Breast epithelium (tissue), 4 donors: ENCODE measurements around the gene SIL1. TPM values are rescaled to one million over a fixed set of nuclear protein-coding genes. Genes with fewer than 3 reads are reported as not detected.
"Not testable (repeated sequence)": the region's sequence is repeated elsewhere in the genome, so short reads cannot be mapped to it uniquely, and the experiment has no call there.

Source experiments
- DNase-seq, 2 donors: peaks; one replicate each; pipeline ENCODE4 v3.0.0-alpha.2; 2019; ENCODE audit warnings: low spot score in 2 of 2
- H3K27ac ChIP-seq, 2 donors: fragments of 200-600 bp; sonication (generic) in 1 of 2; one replicate each; pipeline ENCODE4 v1.5.1; 2016 to 2019; ENCODE audit warnings: mild to moderate bottlenecking in 1 of 2
- H3K27me3 ChIP-seq, 2 donors: fragments of 200-600 bp; sonication (generic) in 1 of 2; one replicate each; pipeline versions ENCODE4 v1.5.1 to v1.6.0; 2017 to 2019; ENCODE audit warnings: control low read depth in 1 of 2, mild to moderate bottlenecking in 1 of 2
- H3K36me3 ChIP-seq: fragments of 200-600 bp; one replicate; pipeline ENCODE4 v1.5.1; 2019
- H3K4me1 ChIP-seq, 2 donors: fragments of 200-600 bp; sonication (generic); one replicate each; pipeline ENCODE4 v1.5.1; 2016 to 2019; ENCODE audit warnings: control low read depth in 1 of 2
- H3K4me3 ChIP-seq, 3 donors: fragments of 200-600 bp; sonication (generic); 1 replicate in 2 of 3; 2 replicates in 1 of 3; pipeline ENCODE4 v1.5.1; 2016 to 2019; ENCODE audit warnings: mild to moderate bottlenecking in 3 of 3, moderate library complexity in 2 of 3
- H3K9me3 ChIP-seq, 2 donors: fragments of 200-600 bp; sonication (generic) in 1 of 2; one replicate each; pipeline ENCODE4 v1.5.1; 2016 to 2019; ENCODE audit warnings: control low read depth in 1 of 2
- CTCF ChIP-seq, 3 donors: fragments of 450-650 bp; IDR thresholded peaks; one replicate each; pipeline ENCODE4 v1.5.1; 2016 to 2017; ENCODE audit warnings: antibody characterized with exemption in 3 of 3, mild to moderate bottlenecking in 3 of 3, moderate library complexity in 3 of 3
- POLR2A ChIP-seq: fragments of 450-650 bp; IDR thresholded peaks from one replicate; pipeline ENCODE4 v1.6.1; 2016; ENCODE audit warnings: antibody characterized with exemption, mild to moderate bottlenecking, moderate library complexity
- POLR2AphosphoS5 ChIP-seq, 3 donors: sonication (generic); formaldehyde crosslinking; IDR thresholded peaks; one replicate each; pipeline ENCODE4 v1.6.1; 2017; ENCODE audit warnings: antibody characterized with exemption in 3 of 3
- intact Hi-C: fragments of 100-400 bp; cut with DNase I; formaldehyde crosslinking; loops from one replicate; pipeline ENCODE4 v1.15.1; 2023; ENCODE audit warnings: low total_unique reads
- total RNA-seq, 3 donors: library from RNA; depleted of rRNA; stranded (reverse); fragments of >200 nt; gene quantifications; one replicate each; pipeline ENCODE4 v1.1.0, GENCODE V29; 2016

Gene SIL1
- total RNA-seq, 3 donors from 2014 or later = 29.9 to 63.9 (median 48.2) TPM

- Histone ChIP-seq H3K4me1 (peaks cover 11 to 34% of the 10 kb centered on the region in 2 donors), H3K27me3 (no peaks in the 10 kb centered on the region), H3K36me3 (no peaks in the 10 kb centered on the region), H3K27ac (peak overlapping the region; percentile 45 to 54), H3K4me3 (no peak overlapping the region), H3K9me3 (no peaks in the 10 kb centered on the region)
- no peak for DNase-seq
- intact Hi-C loops = no loop called here
- TF ChIP-seq POLR2A = no peak
These were observed 16.8 kb downstream of the SIL1 start for GRCh38 chr5:139181322-139181730.

- Histone ChIP-seq H3K27me3 (no peaks in the 10 kb centered on the region), H3K36me3 (no peaks in the 10 kb centered on the region), H3K4me3 (no peak overlapping the region), H3K4me1 (peaks cover 11 to 34% of the 10 kb centered on the region in 2 donors), H3K9me3 (no peaks in the 10 kb centered on the region), H3K27ac (peak overlapping the region in 1 of 2 donors; percentile 45)
- no peak for DNase-seq
- TF ChIP-seq CTCF (IDR thresholded peaks at IDR 0.05) (no peak), POLR2A (no peak), POLR2AphosphoS5 (IDR thresholded peaks at IDR 0.05) (no peak)
- intact Hi-C loops = no loop called here
These were observed 17.3 kb downstream of the SIL1 start for GRCh38 chr5:139180850-139181249.

DNA sequence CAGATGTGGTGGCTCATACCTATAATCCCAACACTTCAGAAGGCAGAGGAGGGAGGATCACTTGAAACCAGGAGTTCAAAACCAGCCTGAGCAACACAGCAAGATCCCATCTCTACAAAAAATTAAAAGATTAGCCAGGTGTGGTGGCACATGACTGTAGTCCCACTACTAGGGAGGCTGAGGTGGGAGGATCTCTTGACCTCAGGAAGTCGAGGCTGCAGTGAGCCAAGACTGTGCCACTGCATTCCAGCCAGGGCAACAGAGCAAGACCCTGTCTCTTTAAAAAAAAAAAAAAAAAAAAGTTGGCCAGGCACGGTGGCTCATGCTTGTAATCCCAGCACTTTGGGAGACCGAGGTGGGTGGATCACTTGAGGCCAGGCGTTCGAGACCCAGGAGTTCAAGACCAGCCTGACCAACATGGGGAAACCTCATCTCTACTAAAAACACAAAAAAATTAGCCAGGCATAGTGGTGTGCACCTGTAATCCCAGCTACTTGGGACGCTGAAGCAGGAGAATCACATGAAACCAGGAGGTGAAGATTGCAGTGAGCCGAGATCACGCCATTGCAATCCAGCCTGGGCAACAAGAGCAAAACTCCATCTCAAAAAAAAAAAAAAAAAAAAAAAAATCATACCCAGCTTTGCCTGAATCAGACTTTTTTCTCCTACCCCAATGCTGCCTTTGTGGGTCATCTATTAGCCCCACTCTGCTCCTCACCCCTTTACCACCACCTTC is 18.2 kb downstream of the SIL1 start:
- Histone ChIP-seq H3K4me1 (peaks cover 11 to 34% of the 10 kb centered on the region in 2 donors), H3K27ac (peak overlapping the region in 1 of 2 donors; percentile 76)
- H3K9me3 ChIP-seq, intact Hi-C loops, H3K27me3 ChIP-seq, H3K36me3 ChIP-seq, H3K4me3 ChIP-seq, DNase-seq: not testable (repeated sequence)

- H3K4me1 ChIP-seq = peaks cover 11 to 34% of the 10 kb centered on the region in 2 donors
- DNase-seq = no peak
- H3K4me3 ChIP-seq = no peak overlapping the region
- no peaks in the 10 kb centered on the region for H3K9me3 ChIP-seq
- H3K27ac ChIP-seq = peak overlapping the region; percentile 59 to 76
- TF ChIP-seq POLR2A (no peak), POLR2AphosphoS5 (IDR thresholded peaks at IDR 0.05) (no peak), CTCF (IDR thresholded peaks at IDR 0.05) (no peak)
- intact Hi-C loops = no loop called here
- no peaks in the 10 kb centered on the region for H3K36me3 ChIP-seq
- no peaks in the 10 kb centered on the region for H3K27me3 ChIP-seq
These were observed 19.2 kb downstream of the SIL1 start for GRCh38 chr5:139178935-139179334.

DNA sequence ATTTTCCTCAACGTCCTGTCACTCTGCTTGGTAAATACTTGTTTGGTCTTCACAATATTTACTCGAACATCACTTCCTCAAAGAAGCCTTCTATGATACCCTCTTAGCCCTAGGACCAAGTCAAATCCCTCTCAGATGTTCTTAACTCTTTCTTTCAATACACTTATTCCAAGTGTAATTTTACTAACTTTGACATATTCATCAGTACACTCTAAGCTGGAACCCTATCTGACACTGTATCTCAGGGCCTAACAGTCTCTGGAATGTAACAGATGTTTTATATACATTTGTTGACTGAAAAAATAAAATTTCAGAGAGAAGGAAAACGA is 19.6 kb downstream of the SIL1 start:
- no peaks in the 10 kb centered on the region for H3K9me3 ChIP-seq
- intact Hi-C loops = no loop called here
- H3K27me3 ChIP-seq = no peaks in the 10 kb centered on the region
- TF ChIP-seq POLR2A (no peak), CTCF (IDR thresholded peaks at IDR 0.05) (no peak), POLR2AphosphoS5 (IDR thresholded peaks at IDR 0.05) (no peak)
- H3K36me3 ChIP-seq = no peaks in the 10 kb centered on the region
- H3K27ac ChIP-seq = peak overlapping the region; percentile 59 to 76
- H3K4me1 ChIP-seq = peaks cover 11 to 34% of the 10 kb centered on the region in 2 donors
- peak overlapping the region in 1 of 3 donors; percentile 1 for H3K4me3 ChIP-seq
- no peak for DNase-seq

DNA sequence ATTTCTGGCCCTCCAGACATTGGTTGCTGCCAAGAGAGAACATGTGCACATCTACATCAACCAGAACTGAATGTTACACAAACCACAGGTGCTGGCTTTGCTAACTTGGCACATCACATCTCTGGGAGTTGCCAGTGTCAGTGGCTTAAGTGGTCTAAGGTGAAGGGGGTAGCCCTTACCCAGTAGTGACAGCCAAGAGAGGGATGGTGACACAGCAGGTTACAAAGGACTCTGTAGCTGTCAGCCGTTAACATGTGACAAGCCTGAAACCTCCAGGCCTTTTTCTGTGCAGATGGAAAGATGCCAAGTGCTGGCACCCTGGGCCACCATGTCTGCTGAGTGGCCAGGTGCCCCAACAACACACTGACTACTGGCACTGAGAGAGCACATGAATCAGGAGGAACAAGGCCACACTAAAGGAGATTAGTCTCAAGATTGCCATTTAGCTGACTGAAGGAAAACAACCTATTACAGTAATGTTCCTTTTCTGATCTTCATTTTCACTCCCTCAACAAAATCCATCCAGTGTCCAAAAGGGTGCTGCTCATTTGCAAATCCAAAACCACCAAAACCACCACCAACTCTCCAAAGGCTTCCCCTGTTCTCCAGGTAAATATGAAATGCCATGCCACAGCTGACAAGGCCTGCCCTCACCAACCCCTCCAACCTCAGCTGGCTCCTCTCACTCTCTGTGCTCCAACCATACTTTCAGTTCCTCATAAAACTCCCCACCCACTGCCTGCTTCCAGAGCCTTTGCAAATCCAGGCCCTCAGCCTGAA is 20.2 kb downstream of the SIL1 start:
- peak overlapping the region; percentile 59 to 76 for H3K27ac ChIP-seq
- H3K4me3 ChIP-seq = peak overlapping the region in 1 of 3 donors; percentile 1
- H3K9me3 ChIP-seq = no peaks in the 10 kb centered on the region
- TF ChIP-seq POLR2A = no peak
- TF ChIP-seq CTCF (IDR thresholded peaks at IDR 0.05) = no peak
- no peak for TF ChIP-seq POLR2AphosphoS5 (IDR thresholded peaks at IDR 0.05)
- H3K4me1 ChIP-seq = peaks cover 11 to 34% of the 10 kb centered on the region in 2 donors
- intact Hi-C loops = no loop called here
- H3K27me3 ChIP-seq = no peaks in the 10 kb centered on the region
- no peaks in the 10 kb centered on the region for H3K36me3 ChIP-seq
- DNase-seq = peak; percentile 58 to 80

- H3K36me3 ChIP-seq, intact Hi-C loops, H3K4me3 ChIP-seq, H3K9me3 ChIP-seq, DNase-seq, H3K27me3 ChIP-seq: not testable (repeated sequence)
- H3K27ac ChIP-seq = peak overlapping the region; percentile 59 to 76
- H3K4me1 ChIP-seq = peaks cover 11 to 33% of the 10 kb centered on the region in 2 donors
These were observed 20.9 kb downstream of the SIL1 start for GRCh38 chr5:139177281-139177680.

- H3K36me3 ChIP-seq, DNase-seq, intact Hi-C loops, H3K27me3 ChIP-seq, H3K27ac ChIP-seq, H3K9me3 ChIP-seq, H3K4me3 ChIP-seq: not testable (repeated sequence)
- H3K4me1 ChIP-seq = peaks cover 6 to 19% of the 10 kb centered on the region in 2 donors
These were observed 23.8 kb downstream of the SIL1 start for GRCh38 chr5:139174382-139174781.
